SH-SY5Y (cell line): Measurements from ENCODE around the gene KANSL1.

Source experiments
- GATA2 ChIP-seq: IDR thresholded peaks from 2 replicates; pipeline ENCODE4 v1.6.1; 2011; ENCODE audit warnings: mild to moderate bottlenecking, low read depth, low read length
- GATA3 ChIP-seq: IDR thresholded peaks from 2 replicates; pipeline ENCODE4 v1.6.1; 2011; ENCODE audit warnings: low read depth, mild to moderate bottlenecking, low read length, moderate library complexity

- no peak for TF ChIP-seq GATA3
- TF ChIP-seq GATA2 = no peak
Observed at GRCh38 chr17:46092991-46093390, 100.2 kb downstream of the KANSL1 start.
